Memory B cell (primary cell): ENCODE data around the gene ELMO3.

Source experiments
- ATAC-seq: fragments of 150-1000 bp; cut with Tn5 transposase; 2 replicates; pipeline ENCODE4 v1.10.0; 2021; ENCODE audit warnings: low read depth, mild to moderate bottlenecking, moderate library complexity
- DNase-seq, 2 donors: peaks; one replicate each; pipeline ENCODE4 v3.0.0; 2022; ENCODE audit warnings: low spot score in 2 of 2
- H3K27ac Mint-ChIP-seq: one replicate; pipeline ENCODE4 v1.8.0; 2022; ENCODE audit warnings: mild to moderate bottlenecking, moderate library complexity, mixed read lengths
- H3K27me3 Mint-ChIP-seq: one replicate; pipeline ENCODE4 v1.8.0; 2022; ENCODE audit warnings: mixed read lengths
- H3K36me3 Mint-ChIP-seq: one replicate; pipeline ENCODE4 v1.8.0; 2022; ENCODE audit warnings: mild to moderate bottlenecking, mixed read lengths
- H3K4me1 Mint-ChIP-seq: one replicate; pipeline ENCODE4 v1.8.0; 2022; ENCODE audit warnings: mixed read lengths
- H3K4me3 Mint-ChIP-seq: one replicate; pipeline ENCODE4 v1.8.0; 2022; ENCODE audit warnings: mild to moderate bottlenecking, moderate library complexity, mixed read lengths
- H3K9me3 Mint-ChIP-seq: one replicate; pipeline ENCODE4 v1.8.0; 2022; ENCODE audit warnings: mixed read lengths

Gene ELMO3

DNA sequence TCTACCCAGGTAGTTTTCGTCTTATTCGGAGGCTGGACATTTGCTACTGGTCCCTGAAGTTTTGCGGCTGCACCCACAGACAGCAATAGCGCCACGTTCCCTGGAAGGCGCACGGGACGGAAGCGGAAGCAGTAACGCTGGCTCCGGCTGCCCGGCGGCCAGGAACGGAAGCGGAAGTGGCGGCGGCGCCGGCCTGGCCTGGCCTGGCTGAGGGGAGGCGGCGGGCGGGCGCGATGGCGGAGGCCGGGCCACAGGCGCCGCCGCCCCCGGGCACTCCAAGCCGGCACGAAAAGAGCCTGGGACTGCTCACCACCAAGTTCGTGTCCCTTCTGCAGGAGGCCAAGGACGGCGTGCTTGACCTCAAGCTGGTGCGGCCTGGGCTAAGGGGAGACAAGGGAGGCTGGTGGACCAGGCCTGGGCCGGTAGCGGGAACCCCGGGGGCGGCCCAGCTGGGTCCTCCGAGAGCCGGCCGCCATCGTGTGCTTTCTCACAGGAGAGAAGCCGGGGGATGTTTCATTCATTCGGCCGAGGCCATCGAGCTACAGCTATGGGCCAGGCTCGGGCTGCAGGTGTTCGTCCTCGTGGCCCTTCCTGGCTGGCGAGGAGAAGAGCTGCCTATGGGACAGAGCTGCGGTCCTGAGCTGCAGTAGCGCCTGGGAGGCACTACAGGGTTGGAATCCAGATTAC, 6.8 kb upstream of the ELMO3 start, which contains the start of gene E2F4:
TSS of gene E2F4 (plus strand) at position 161 of the 687 bp plus-strand sequence. CDS start at position 234, 73 bp downstream.
- Mint-ChIP-seq H3K4me1 (peaks cover 27% of the 10 kb centered on the region), H3K27ac (peak within 1 kb of the TSS; percentile 87)
- ATAC-seq, result peak; percentile 99

DNA sequence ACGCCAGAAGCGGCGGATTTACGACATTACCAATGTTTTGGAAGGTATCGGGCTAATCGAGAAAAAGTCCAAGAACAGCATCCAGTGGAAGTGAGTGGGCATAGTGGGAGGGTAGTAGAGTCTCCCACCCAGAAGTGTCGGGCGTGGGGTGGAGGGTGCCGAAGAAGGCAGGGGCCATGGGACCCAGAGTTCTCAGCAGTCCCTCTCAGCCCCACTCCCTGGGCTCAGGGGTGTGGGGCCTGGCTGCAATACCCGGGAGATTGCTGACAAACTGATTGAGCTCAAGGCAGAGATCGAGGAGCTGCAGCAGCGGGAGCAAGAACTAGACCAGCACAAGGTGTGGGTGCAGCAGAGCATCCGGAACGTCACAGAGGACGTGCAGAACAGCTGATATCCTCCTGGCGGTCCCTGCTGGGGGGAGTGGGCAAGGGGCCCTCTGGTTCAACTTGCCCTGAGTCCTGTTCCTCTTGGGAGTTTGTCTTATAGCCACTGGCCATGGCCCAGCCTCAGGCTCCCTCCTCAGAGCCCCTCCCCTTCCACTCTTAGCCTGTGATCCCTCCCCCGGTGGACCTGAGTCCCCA, 6.1 kb upstream of the ELMO3 start:
- Mint-ChIP-seq H3K27me3 (peaks cover 1% of the 10 kb centered on the region), H3K36me3 (peaks cover 14% of the 10 kb centered on the region), H3K4me3 (peak overlapping the region; percentile 92), H3K27ac (peak overlapping the region; percentile 87), H3K9me3 (no peaks in the 10 kb centered on the region), H3K4me1 (peaks cover 27% of the 10 kb centered on the region)
- DNase-seq (no peak), ATAC-seq (no peak)

More for the DNA sequence above, 6.8 kb upstream of the ELMO3 start, which contains the start of gene E2F4:
- no peaks in the 10 kb centered on the region for H3K9me3 Mint-ChIP-seq
- peaks cover 1% of the 10 kb centered on the region for H3K27me3 Mint-ChIP-seq
- H3K4me3 Mint-ChIP-seq, result peak within 1 kb of the TSS; percentile 92
- H3K36me3 Mint-ChIP-seq, result peaks cover 14% of the 10 kb centered on the region
- peak; percentile 81 to 83 for DNase-seq

DNA sequence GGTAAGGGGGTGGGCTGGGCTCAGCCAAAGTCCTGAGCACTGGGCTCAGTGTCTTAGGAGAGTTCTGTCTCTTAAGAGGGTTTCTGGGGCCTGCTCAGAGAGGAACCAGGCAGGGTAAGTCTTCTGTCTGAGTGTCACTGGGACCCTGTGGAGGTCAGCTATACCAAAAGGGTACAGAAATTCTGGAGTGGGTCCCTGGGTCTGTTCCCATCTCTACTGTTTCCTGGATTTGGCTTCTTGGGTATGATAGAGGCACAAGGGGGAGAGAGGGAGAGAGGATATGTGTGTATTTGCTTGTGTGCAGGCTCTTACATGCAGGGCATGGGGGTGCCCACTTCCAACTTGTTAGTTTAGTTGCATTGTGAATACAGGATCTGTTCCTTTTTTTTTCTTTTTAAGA, 5.4 kb upstream of the ELMO3 start:
- Mint-ChIP-seq H3K27ac (peak overlapping the region; percentile 20), H3K36me3 (peaks cover 16% of the 10 kb centered on the region), H3K4me3 (peak overlapping the region; percentile 92), H3K4me1 (peaks cover 29% of the 10 kb centered on the region), H3K27me3 (no peaks in the 10 kb centered on the region), H3K9me3 (no peaks in the 10 kb centered on the region)
- DNase-seq (no peak), ATAC-seq (no peak)

DNA sequence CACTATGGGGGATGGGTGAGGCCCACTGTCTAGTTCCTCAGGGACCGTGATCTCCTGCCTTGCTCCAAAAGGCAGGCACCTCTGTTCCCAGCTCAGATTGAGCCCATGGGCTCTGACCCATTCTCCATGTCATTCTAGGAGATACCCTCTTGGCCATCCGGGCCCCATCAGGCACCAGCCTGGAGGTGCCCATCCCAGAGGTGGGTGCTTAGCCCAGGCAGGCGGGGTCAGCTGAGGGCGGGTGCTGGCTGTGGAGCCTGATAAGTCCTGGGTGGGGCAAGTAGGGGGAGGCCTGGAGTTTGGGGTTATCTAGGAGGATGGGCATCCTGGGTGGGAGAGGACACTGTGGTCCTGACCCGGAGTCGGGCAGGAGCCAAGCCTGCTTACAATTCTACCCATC, 4.7 kb upstream of the ELMO3 start:
- Mint-ChIP-seq H3K4me1 (peaks cover 29% of the 10 kb centered on the region), H3K4me3 (no peak overlapping the region), H3K27ac (no peak overlapping the region), H3K27me3 (no peaks in the 10 kb centered on the region), H3K9me3 (no peaks in the 10 kb centered on the region), H3K36me3 (peaks cover 16% of the 10 kb centered on the region)
- ATAC-seq, result no peak
- no peak for DNase-seq

DNA sequence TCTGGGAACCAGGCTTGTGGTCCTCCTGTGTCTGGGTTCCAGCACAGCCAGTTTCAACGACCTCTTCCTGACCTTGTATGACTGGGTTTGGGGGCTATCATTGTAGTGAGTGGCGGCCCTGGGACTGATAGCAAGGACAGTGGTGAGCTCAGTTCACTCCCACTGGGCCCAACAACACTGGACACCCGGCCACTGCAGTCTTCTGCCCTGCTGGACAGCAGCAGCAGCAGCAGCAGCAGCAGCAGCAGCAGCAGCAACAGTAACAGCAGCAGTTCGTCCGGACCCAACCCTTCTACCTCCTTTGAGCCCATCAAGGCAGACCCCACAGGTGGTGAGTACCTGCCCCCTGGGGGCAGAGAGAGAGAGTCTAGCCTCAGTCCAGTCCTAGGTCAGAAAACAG, 3.3 kb upstream of the ELMO3 start:
- Mint-ChIP-seq H3K27ac (no peak overlapping the region), H3K27me3 (no peaks in the 10 kb centered on the region), H3K36me3 (peaks cover 20% of the 10 kb centered on the region), H3K4me1 (peaks cover 31% of the 10 kb centered on the region), H3K4me3 (no peak overlapping the region), H3K9me3 (no peaks in the 10 kb centered on the region)
- no peak for DNase-seq
- no peak for ATAC-seq

DNA sequence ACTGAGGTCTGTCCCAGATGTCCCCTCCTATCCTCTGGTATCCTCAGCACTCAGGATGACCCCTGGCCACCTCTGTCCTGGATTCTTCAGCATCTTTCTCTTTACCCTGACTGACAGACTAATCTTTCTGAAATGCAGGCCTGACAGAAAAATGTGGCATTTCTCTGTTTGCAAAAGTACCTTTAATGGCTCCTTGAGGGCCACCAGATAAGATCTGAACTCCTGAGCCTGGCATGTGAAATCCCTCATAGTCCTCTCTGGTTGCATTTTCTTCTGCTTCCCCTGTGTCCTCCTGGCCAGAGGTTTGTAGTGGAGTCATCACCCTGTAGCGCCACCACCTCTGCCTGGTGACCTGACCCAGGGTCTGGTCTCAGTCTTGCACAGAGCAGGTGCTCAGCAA, 2.0 kb upstream of the ELMO3 start:
- no peak overlapping the region for H3K4me3 Mint-ChIP-seq
- H3K9me3 Mint-ChIP-seq, result no peaks in the 10 kb centered on the region
- no peaks in the 10 kb centered on the region for H3K27me3 Mint-ChIP-seq
- DNase-seq (no peak), ATAC-seq (no peak)
- peaks cover 22% of the 10 kb centered on the region for H3K36me3 Mint-ChIP-seq
- H3K27ac Mint-ChIP-seq, result no peak overlapping the region
- peaks cover 25% of the 10 kb centered on the region for H3K4me1 Mint-ChIP-seq

DNA sequence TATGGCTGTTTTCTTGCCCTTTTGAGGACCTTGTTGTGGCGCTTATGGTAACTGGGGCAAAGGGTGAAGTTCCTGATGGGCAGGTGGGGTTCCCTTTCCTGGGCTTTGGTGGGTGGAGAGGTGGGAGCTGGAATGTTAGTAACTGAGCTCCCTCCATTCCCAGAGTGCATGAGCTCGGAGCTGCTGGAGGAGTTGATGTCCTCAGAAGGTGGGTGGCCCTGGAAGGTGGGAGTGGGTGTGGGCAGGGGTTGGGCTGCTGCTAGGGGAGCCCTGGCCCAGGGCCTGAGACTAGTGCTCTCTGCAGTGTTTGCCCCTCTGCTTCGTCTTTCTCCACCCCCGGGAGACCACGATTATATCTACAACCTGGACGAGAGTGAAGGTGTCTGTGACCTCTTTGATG, 1.2 kb upstream of the ELMO3 start:
- Mint-ChIP-seq H3K4me1 (peaks cover 22% of the 10 kb centered on the region), H3K36me3 (peaks cover 22% of the 10 kb centered on the region), H3K9me3 (no peaks in the 10 kb centered on the region), H3K27me3 (no peaks in the 10 kb centered on the region), H3K4me3 (no peak overlapping the region), H3K27ac (no peak overlapping the region)
- DNase-seq, result no peak
- ATAC-seq, result no peak

DNA sequence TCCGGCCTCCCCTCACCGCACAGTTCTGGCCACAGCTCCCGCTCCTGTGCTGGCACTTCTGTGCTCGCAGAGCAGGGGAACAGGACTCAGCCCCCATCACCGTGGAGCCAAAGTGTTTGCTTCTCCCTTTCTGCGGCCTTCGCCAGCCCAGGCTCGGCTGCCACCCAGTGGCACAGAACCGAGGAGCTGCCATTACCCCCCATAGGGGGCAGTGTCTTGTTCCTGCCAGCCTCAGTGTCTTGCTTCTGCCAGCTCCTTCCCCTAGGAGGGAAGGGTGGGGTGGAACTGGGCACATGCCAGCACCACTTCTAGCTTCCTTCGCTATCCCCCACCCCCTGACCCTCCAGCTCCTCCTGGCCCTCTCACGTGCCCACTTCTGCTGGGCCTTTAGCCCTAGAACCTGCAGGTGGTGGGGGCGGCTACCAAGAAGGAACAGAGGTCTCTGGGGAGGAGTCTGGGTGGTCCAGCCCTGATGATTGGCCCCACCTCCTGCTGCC, 645 bp upstream of the ELMO3 start:
- ATAC-seq, result peak; percentile 71
- Mint-ChIP-seq H3K27ac (no peak overlapping the region), H3K27me3 (no peaks in the 10 kb centered on the region), H3K4me3 (no peak overlapping the region), H3K9me3 (no peaks in the 10 kb centered on the region), H3K36me3 (peaks cover 22% of the 10 kb centered on the region), H3K4me1 (peaks cover 18% of the 10 kb centered on the region)
- DNase-seq, result no peak

DNA sequence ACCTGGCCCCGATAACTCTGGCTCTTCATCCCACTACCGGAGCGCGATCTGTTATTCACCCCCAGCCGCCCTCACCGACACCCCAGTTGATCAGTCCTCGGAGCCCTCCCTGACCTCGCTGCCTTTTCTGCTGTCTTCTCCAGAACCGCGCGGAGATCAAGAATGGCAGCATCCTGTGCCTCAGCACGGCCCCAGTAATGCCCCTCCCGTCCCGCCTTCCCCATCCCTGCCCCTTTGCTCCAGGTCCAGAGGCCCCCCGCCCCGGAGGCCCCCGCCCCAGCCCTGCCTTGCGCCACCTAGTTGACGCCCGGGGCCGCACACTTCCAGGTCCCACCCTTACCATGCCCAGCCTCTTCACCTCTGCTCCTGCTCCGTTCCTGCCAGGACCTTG, 872 bp downstream of the ELMO3 start:
- Mint-ChIP-seq H3K9me3 (no peaks in the 10 kb centered on the region), H3K36me3 (peaks cover 22% of the 10 kb centered on the region), H3K4me3 (peak overlapping the region; percentile 46), H3K4me1 (peaks cover 12% of the 10 kb centered on the region), H3K27me3 (no peaks in the 10 kb centered on the region), H3K27ac (no peak overlapping the region)
- DNase-seq (no peak), ATAC-seq (peak; percentile 12)

DNA sequence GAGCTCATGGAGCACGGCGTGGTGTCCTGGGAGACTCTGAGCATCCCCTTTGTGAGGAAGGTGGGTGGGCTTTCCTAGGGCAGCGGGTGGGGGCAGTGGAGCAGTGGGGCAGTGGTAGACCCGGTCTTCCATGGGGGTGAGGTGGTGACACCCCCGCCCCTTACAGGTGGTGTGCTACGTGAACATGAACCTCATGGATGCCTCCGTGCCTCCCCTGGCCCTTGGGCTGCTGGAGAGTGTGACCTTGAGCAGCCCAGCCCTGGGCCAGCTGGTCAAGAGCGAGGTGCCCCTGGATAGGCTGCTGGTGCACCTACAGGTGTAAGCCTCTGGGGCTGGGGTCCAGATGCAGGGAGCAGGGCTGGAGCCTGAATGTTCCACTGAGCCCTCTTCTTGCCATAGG, 1.6 kb downstream of the ELMO3 start:
- Mint-ChIP-seq H3K4me3 (no peak overlapping the region), H3K27ac (no peak overlapping the region), H3K36me3 (peaks cover 22% of the 10 kb centered on the region), H3K4me1 (peaks cover 12% of the 10 kb centered on the region), H3K27me3 (no peaks in the 10 kb centered on the region), H3K9me3 (no peaks in the 10 kb centered on the region)
- ATAC-seq (no peak), DNase-seq (no peak)

DNA sequence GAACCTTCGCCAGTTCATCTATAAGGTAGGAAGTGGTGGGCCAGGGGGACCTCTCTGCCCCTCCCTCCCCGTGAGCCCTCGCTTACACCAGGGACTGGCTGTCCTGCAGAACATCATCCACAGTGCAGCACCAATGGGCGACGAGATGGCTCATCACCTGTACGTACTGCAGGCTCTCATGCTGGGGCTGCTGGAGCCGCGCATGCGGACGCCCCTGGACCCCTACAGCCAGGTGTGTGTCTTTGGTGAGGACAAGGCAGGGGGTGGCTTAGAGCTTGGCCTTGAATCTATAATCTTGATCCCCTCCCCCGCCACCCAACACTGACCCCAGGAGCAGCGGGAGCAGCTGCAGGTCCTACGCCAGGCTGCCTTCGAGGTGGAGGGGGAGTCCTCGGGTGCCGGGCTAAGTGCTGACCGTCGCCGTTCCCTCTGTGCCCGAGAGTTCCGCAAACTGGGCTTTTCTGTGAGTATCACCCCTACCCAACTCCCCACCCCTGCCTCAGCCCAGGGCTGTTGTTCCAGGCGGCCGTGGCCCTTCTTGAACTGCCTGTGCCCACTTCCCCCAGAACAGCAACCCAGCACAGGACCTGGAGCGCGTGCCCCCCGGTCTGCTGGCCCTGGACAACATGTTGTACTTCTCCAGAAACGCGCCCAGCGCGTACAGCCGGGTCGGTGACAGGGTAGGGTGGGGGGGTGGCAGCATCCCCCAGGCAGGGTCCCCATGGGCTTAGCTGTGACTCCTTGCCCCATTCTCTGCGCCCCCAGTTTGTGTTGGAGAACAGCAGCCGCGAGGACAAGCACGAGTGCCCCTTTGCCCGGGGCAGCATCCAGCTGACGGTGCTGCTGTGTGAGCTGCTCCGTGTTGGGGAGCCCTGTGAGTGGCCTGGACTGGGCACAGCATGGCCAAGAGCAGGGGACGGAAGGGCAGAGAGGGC, 2.7 kb downstream of the ELMO3 start:
- DNase-seq, result no peak
- H3K27me3 Mint-ChIP-seq, result no peaks in the 10 kb centered on the region
- no peak overlapping the region for H3K4me3 Mint-ChIP-seq
- no peak overlapping the region for H3K27ac Mint-ChIP-seq
- no peak for ATAC-seq
- peaks cover 12% of the 10 kb centered on the region for H3K36me3 Mint-ChIP-seq
- peaks cover 6% of the 10 kb centered on the region for H3K4me1 Mint-ChIP-seq
- H3K9me3 Mint-ChIP-seq, result no peaks in the 10 kb centered on the region

DNA sequence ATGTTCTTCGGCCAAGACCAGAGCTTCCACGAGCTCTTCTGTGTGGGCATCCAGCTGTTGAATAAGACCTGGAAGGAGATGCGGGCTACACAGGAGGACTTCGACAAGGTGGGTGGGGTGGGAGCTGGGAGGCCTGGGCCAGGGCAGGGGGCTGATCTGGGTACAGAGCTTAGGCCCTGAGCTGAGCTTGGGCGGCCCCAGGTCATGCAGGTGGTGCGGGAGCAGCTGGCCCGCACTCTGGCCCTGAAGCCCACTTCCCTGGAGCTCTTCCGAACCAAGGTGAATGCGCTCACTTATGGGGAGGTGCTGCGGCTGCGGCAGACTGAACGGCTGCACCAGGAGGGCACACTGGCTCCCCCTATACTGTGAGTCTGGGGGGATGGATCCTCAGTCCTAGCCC, 3.5 kb downstream of the ELMO3 start:
- Mint-ChIP-seq H3K27ac (no peak overlapping the region), H3K9me3 (no peaks in the 10 kb centered on the region), H3K4me1 (peaks cover 4% of the 10 kb centered on the region), H3K4me3 (no peak overlapping the region), H3K36me3 (peaks cover 8% of the 10 kb centered on the region), H3K27me3 (no peaks in the 10 kb centered on the region)
- ATAC-seq, result no peak
- no peak for DNase-seq

DNA sequence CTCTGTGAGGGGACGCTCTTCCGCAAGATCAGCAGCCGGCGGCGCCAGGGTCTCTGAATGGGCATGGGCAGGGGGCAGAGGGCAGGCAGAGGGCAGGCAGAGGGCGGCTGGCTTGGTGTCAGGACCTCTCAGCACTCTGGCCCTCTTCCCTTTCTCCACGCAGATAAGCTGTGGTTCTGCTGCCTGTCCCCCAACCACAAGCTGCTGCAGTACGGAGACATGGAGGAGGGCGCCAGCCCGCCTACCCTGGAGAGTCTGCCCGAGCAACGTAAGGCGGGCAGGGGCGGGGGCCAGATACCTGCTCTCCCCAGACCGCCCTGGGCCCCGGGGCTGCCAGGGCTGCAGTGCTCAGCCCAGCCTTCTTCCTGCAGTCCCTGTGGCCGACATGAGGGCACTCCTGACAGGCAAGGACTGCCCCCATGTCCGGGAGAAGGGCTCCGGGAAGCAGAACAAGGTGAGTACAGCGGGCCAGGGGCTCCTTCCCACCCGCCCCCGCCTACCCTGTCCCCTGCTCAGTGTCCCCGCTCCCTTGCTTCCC, 4.1 kb downstream of the ELMO3 start:
- Mint-ChIP-seq H3K36me3 (peaks cover 8% of the 10 kb centered on the region), H3K9me3 (no peaks in the 10 kb centered on the region), H3K27ac (no peak overlapping the region)

DNA sequence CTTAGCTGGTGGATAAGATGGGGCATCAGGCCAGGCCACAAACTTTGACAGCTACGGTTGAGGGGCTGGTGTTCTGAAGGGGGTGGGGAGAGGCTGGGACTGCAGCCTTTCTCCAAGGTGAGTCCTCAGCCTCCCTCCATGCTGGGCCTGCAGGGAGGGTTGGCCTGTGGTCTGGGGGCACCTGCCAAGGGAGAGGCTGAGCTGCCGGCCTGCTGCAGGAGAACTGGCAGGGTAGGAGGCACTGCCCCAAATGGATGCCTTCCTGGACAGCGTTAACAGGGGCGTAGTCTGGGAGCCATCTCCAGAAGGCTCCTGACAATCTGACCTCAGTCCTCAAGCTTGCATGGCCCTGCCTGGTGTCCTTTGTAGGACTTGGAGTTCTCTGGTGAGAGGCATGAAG, 5.1 kb downstream of the ELMO3 start:
- Mint-ChIP-seq H3K4me1 (peaks cover 2% of the 10 kb centered on the region), H3K36me3 (peaks cover 6% of the 10 kb centered on the region), H3K27ac (no peak overlapping the region), H3K9me3 (no peaks in the 10 kb centered on the region), H3K4me3 (no peak overlapping the region), H3K27me3 (no peaks in the 10 kb centered on the region)
- ATAC-seq (no peak), DNase-seq (no peak)

More for the DNA sequence above, 4.1 kb downstream of the ELMO3 start:
- H3K27me3 Mint-ChIP-seq, result no peaks in the 10 kb centered on the region
- no peak for DNase-seq
- H3K4me1 Mint-ChIP-seq, result peaks cover 4% of the 10 kb centered on the region
- no peak overlapping the region for H3K4me3 Mint-ChIP-seq
- ATAC-seq, result no peak
